GM19463 (cell line): Measurements from ENCODE around the gene CMC4.

Source experiments
- ATAC-seq: cut with Tn5 transposase; IDR thresholded peaks from one replicate; pipeline ENCODE4 v1.9.1; 2021; ENCODE audit warnings: mild to moderate bottlenecking, moderate library complexity; ENCODE audit not compliant: unreplicated experiment

CMC4 gene

GRCh38 chrX:155070975-155071693 lies at the start of gene CMC4, which contains the start of the genes BRCC3 and MTCP1:
CMC4 (minus strand) TSS chrX:155071136; CDS start chrX:155064023, 7,113 bp downstream.
BRCC3 (plus strand) TSS chrX:155071508; CDS start chrX:155071528, 20 bp downstream.
MTCP1 (minus strand) TSS chrX:155071136; CDS start chrX:155066010, 5,126 bp downstream.
- ATAC-seq, result peak; percentile 86

- ATAC-seq, result no peak
These were observed 44.4 kb upstream of the CMC4 start for GRCh38 chrX:155115174-155115819.

- no peak for ATAC-seq
These were observed 42.2 kb upstream of the CMC4 start for GRCh38 chrX:155113097-155113496.

GRCh38 chrX:155112171-155112570 lies 41.2 kb upstream of the CMC4 start:
- no peak for ATAC-seq

- ATAC-seq, result no peak
These were observed 37.5 kb upstream of the CMC4 start for GRCh38 chrX:155108427-155108826.

- ATAC-seq, result no peak
These were observed 35.0 kb upstream of the CMC4 start for GRCh38 chrX:155105919-155106318.

- ATAC-seq, result no peak
These were observed 23.6 kb upstream of the CMC4 start for GRCh38 chrX:155094468-155095061.

GRCh38 chrX:155086961-155087735 lies 16.2 kb upstream of the CMC4 start:
- ATAC-seq, result no peak

GRCh38 chrX:155086202-155086840 lies 15.4 kb upstream of the CMC4 start:
- ATAC-seq, result no peak

GRCh38 chrX:155071694-155072280 lies 851 bp upstream of the CMC4 start:
- ATAC-seq, result peak; percentile 16

GRCh38 chrX:155070663-155070974 lies 317 bp downstream of the CMC4 start:
- peak; percentile 10 for ATAC-seq

- ATAC-seq, result no peak
These were observed 898 bp downstream of the CMC4 start for GRCh38 chrX:155070038-155070437.

GRCh38 chrX:155069414-155069813 lies 1.5 kb downstream of the CMC4 start:
- ATAC-seq, result no peak

- no peak for ATAC-seq
These were observed 2.8 kb downstream of the CMC4 start for GRCh38 chrX:155068165-155068564.

GRCh38 chrX:155065035-155065734 lies 5.8 kb downstream of the CMC4 start:
- ATAC-seq, result no peak

- ATAC-seq, result no peak
These were observed 9.2 kb downstream of the CMC4 start for GRCh38 chrX:155061760-155062159.

GRCh38 chrX:155056877-155057792 lies 13.8 kb downstream of the CMC4 start:
- ATAC-seq, result peak; percentile 86

- ATAC-seq, result no peak
These were observed 14.5 kb downstream of the CMC4 start for GRCh38 chrX:155056471-155056870.

GRCh38 chrX:155055494-155055893 lies 15.4 kb downstream of the CMC4 start:
- no peak for ATAC-seq
